ENCODE measurements around the gene CKAP5. TPM values are rescaled to one million over a fixed set of nuclear protein-coding genes. Genes with fewer than 3 reads are reported as not detected.
A peak's percentile ranks its signal among the peaks of the same experiment; 100 is the strongest.

Gene CKAP5
- total RNA-seq, 1 experiment from 2014 or later: 190 TPM

DNA sequence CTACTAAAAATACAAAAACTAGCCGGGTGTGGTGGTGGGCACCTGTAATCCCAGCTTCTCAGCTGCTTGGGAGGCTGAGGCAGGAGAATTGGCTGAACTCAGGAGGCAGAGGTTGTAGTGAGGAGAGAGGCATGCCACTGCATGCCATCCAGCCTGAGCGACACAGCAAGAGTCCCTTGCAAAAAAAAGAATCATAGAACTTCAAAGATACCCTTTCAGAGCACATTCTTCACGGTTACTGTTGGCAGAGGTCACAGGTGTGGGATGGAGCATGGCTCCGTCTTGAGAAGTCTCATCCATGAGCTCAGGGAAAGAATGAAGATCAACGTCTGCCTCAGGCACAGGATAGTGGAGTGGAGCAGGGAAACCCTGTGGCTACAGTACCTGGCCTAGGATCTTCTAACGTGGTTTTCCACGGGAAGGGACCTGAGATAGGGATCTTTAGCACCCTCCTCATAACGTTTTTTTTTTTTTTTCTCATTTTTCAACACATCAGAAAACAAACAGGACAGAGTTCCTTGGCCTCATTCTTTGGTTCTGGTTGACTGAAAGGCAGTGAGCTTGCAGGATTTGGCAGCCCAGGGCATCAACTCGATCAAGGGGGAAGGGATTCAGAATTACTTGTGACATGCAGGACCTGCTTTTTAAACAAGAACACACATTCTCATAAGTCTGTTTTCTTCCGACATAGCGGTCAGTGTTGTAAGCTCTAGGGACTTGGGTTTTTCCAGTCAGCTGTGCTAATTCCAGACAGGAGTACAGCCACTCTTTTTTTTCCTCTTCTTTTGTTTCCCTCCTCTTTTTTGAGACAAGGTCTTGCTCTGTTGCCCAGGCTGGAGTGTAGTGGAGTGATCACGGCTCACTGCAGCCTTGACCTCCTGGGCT is 104.2 kb downstream of the CKAP5 start:
- Histone ChIP-seq H3K9me3 (ENCODE audit: control insufficient read depth, low read depth, low read length) (no peaks in the 10 kb centered on the region), H2BK5ac (ENCODE audit: insufficient read length, low read length) (no peak overlapping the region), H3T11ph (ENCODE audit: low read length) (no peak overlapping the region), H3K79me2 (ENCODE audit: insufficient read depth, low read length) (no peaks in the 10 kb centered on the region), H3K56ac (ENCODE audit: insufficient read length, low read depth, low read length) (no peak overlapping the region), H3K79me1 (ENCODE audit: insufficient read depth, low read depth, low read length, poor library complexity, severe bottlenecking) (no peaks in the 10 kb centered on the region), H2BK20ac (ENCODE audit: low read depth, low read length, poor library complexity, severe bottlenecking) (no peak overlapping the region), H4K91ac (ENCODE audit: insufficient read length, low read depth, low read length) (no peak overlapping the region), H4K5ac (ENCODE audit: insufficient read length, low read depth, low read length) (no peak overlapping the region), H2BK15ac (ENCODE audit: low read depth, low read length) (no peak overlapping the region), H2BK12ac (ENCODE audit: insufficient read length, low read depth, low read length) (no peak overlapping the region), H4K20me1 (ENCODE audit: control insufficient read depth, insufficient read depth, insufficient read length) (no peaks in the 10 kb centered on the region), H3K9ac (ENCODE audit: extremely low read depth, insufficient read length, low read length) (no peak overlapping the region), H2AK5ac (ENCODE audit: insufficient read length, low read length) (no peak overlapping the region), H3K4me2 (ENCODE audit: insufficient read depth, insufficient read length, low read length) (no peak overlapping the region), H3K18ac (ENCODE audit: insufficient read length, low read depth, low read length) (no peak overlapping the region), H3K27ac (ENCODE audit: insufficient read length, low read depth, low read length) (no peak overlapping the region), H2AFZ (ENCODE audit: low read length) (no peak overlapping the region), H2BK120ac (ENCODE audit: low read depth, low read length, poor library complexity, severe bottlenecking) (no peak overlapping the region), H4K8ac (replicated peaks; ENCODE audit: insufficient read length, low read depth, low read length) (no peak overlapping the region), H3K4me1 (ENCODE audit: insufficient read depth, low read length) (no peaks in the 10 kb centered on the region), H3K23ac (ENCODE audit: insufficient read length, low read depth, low read length) (no peak overlapping the region), H3K23me2 (ENCODE audit: insufficient read length, low read depth, low read length, poor library complexity, severe bottlenecking) (no peaks in the 10 kb centered on the region), H3K27me3 (ENCODE audit: insufficient read depth, low read length) (no peaks in the 10 kb centered on the region), H3K14ac (ENCODE audit: insufficient read depth, low read length) (no peak overlapping the region), H3K4ac (ENCODE audit: low read depth, low read length) (no peak overlapping the region)
- WGBS (ENCODE audit: extremely low coverage, insufficient read length, low lambda C conversion rate): no CpG with 5 or more reads among the region's 12 CpGs
- Mint-ChIP-seq H3K9me3 (no peaks in the 10 kb centered on the region; a peak in 1 of 5 replicates), H3K27ac (peak overlapping the region in 1 of 3 experiments; percentile 91; a peak in 2 of 7 replicates), H3K4me1 (peaks cover 6 to 10% of the 10 kb centered on the region in 2 experiments), H3K4me3 (no peak overlapping the region), H3K27me3 (ENCODE audit: low read depth) (no peaks in the 10 kb centered on the region), H3K36me3 (ENCODE audit: insufficient read depth in 1 of 3, low read depth in 3 of 3) (peaks cover 38 to 62% (median 53%) of the 10 kb centered on the region in 3 experiments; a peak in 6 of 7 replicates)
- no peak for DNase-seq
- TF ChIP-seq, protein P1, sequence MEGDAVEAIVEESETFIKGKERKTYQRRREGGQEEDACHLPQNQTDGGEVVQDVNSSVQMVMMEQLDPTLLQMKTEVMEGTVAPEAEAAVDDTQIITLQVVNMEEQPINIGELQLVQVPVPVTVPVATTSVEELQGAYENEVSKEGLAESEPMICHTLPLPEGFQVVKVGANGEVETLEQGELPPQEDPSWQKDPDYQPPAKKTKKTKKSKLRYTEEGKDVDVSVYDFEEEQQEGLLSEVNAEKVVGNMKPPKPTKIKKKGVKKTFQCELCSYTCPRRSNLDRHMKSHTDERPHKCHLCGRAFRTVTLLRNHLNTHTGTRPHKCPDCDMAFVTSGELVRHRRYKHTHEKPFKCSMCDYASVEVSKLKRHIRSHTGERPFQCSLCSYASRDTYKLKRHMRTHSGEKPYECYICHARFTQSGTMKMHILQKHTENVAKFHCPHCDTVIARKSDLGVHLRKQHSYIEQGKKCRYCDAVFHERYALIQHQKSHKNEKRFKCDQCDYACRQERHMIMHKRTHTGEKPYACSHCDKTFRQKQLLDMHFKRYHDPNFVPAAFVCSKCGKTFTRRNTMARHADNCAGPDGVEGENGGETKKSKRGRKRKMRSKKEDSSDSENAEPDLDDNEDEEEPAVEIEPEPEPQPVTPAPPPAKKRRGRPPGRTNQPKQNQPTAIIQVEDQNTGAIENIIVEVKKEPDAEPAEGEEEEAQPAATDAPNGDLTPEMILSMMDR (conservative IDR thresholded peaks at IDR 0.05): no peak
